GM23338 (cell line): ENCODE data around the gene SLC7A14. TPM values are rescaled to one million over a fixed set of nuclear protein-coding genes. Genes with fewer than 3 reads are reported as not detected.

ENCODE experiments used
- ATAC-seq: fragments of 200-7000 bp; cut with Tn5 transposase; 3 replicates; pipeline ENCODE4 v1.9.1; 2020
- DNase-seq: peaks from one replicate; pipeline ENCODE4 v3.0.0-alpha.2; 2015; ENCODE audit warnings: low spot score
- H2AFZ ChIP-seq: fragments of 200-600 bp; sonication (generic); 2 replicates; pipeline ENCODE4 v1.8.0; 2016; ENCODE audit warnings: antibody characterized with exemption, mild to moderate bottlenecking, moderate library complexity
- H3F3A ChIP-seq: fragments of 200-600 bp; sonication (generic); replicated peaks from 2 replicates; pipeline ENCODE4 v1.8.0; 2017; ENCODE audit warnings: antibody characterized with exemption, mixed run types, low read depth
- H3K27ac ChIP-seq: fragments of 200-600 bp; sonication (generic); 2 replicates; pipeline ENCODE4 v1.6.1; 2016; ENCODE audit warnings: low read depth
- H3K27me3 ChIP-seq: fragments of 200-600 bp; sonication (generic); 2 replicates; pipeline ENCODE4 v1.8.0; 2016; ENCODE audit warnings: mild to moderate bottlenecking, mixed run types, moderate library complexity; ENCODE audit not compliant: insufficient read depth
- H3K36me3 ChIP-seq: fragments of 200-600 bp; sonication (generic); 2 replicates; pipeline ENCODE4 v1.8.0; 2016; ENCODE audit warnings: mild to moderate bottlenecking; ENCODE audit not compliant: insufficient read depth
- H3K4me1 ChIP-seq: fragments of 200-600 bp; sonication (generic); 2 replicates; pipeline ENCODE4 v1.8.0; 2016; ENCODE audit warnings: mild to moderate bottlenecking, moderate library complexity; ENCODE audit not compliant: insufficient read depth
- H3K4me2 ChIP-seq: fragments of 200-600 bp; sonication (generic); 2 replicates; pipeline ENCODE4 v1.7.1; 2017; ENCODE audit warnings: mixed run types
- H3K4me3 ChIP-seq: fragments of 200-600 bp; sonication (generic); 2 replicates; pipeline ENCODE4 v1.6.1; 2016; ENCODE audit warnings: mixed run types
- H3K79me2 ChIP-seq: fragments of 200-600 bp; sonication (generic); replicated peaks from 2 replicates; pipeline ENCODE4 v1.8.0; 2017; ENCODE audit warnings: mild to moderate bottlenecking; ENCODE audit not compliant: insufficient read depth
- H3K9me2 ChIP-seq: fragments of 200-600 bp; sonication (generic); 2 replicates; pipeline ENCODE4 v1.8.0; 2017; ENCODE audit not compliant: insufficient read depth
- H4K20me1 ChIP-seq: fragments of 200-600 bp; sonication (generic); replicated peaks from 2 replicates; pipeline ENCODE4 v1.8.0; 2017; ENCODE audit warnings: mild to moderate bottlenecking; ENCODE audit not compliant: insufficient read depth
- H3K27ac Mint-ChIP-seq: 2 replicates; pipeline ENCODE4 v1.8.0; 2020; ENCODE audit warnings: inconsistent platforms, mild to moderate bottlenecking, moderate library complexity, mixed read lengths
- H3K27me3 Mint-ChIP-seq: 3 replicates; pipeline ENCODE4 v1.8.0; 2022; ENCODE audit warnings: low read depth, mild to moderate bottlenecking, moderate library complexity, mixed read lengths, inconsistent platforms; ENCODE audit not compliant: insufficient read depth, poor library complexity
- H3K36me3 Mint-ChIP-seq: 3 replicates; pipeline ENCODE4 v1.8.0; 2021; ENCODE audit warnings: low read depth, mild to moderate bottlenecking, inconsistent platforms, moderate library complexity, mixed read lengths
- H3K4me1 Mint-ChIP-seq: 3 replicates; pipeline ENCODE4 v1.8.0; 2020; ENCODE audit warnings: mild to moderate bottlenecking, inconsistent platforms, mixed read lengths
- H3K4me3 Mint-ChIP-seq: 3 replicates; pipeline ENCODE4 v1.8.0; 2021; ENCODE audit warnings: moderate library complexity, mild to moderate bottlenecking, inconsistent platforms, mixed read lengths
- H3K9me3 Mint-ChIP-seq: 3 replicates; pipeline ENCODE4 v1.8.0; 2020; ENCODE audit warnings: moderate library complexity, mild to moderate bottlenecking, inconsistent platforms, mixed read lengths
- EZH2 ChIP-seq: fragments of 200-600 bp; sonication (generic); IDR thresholded peaks from one replicate; pipeline ENCODE4 v1.8.0; 2017; ENCODE audit warnings: antibody characterized with exemption, mild to moderate bottlenecking, low read depth; ENCODE audit not compliant: unreplicated experiment
- EZH2phosphoT487 ChIP-seq: fragments of 200-600 bp; sonication (generic); IDR thresholded peaks from one replicate; pipeline ENCODE4 v1.8.1; 2018; ENCODE audit warnings: antibody characterized with exemption; ENCODE audit not compliant: unreplicated experiment
- JUNB ChIP-seq: IDR thresholded peaks from one replicate; pipeline ENCODE4 v1.6.1; 2016; ENCODE audit warnings: antibody characterized with exemption; ENCODE audit not compliant: unreplicated experiment
- NANOG ChIP-seq: IDR thresholded peaks from 2 replicates; pipeline ENCODE4 v1.6.1; 2016; ENCODE audit warnings: antibody characterized with exemption, borderline replicate concordance
- STAT1 ChIP-seq: IDR thresholded peaks from one replicate; pipeline ENCODE4 v1.6.1; 2016; ENCODE audit warnings: antibody characterized with exemption; ENCODE audit not compliant: unreplicated experiment
- ZNF114 ChIP-seq: fragments of 250-450 bp; sonication (Bioruptor Pico); IDR thresholded peaks from 2 replicates; pipeline ENCODE4 v1.5.0; 2020; ENCODE audit warnings: mild to moderate bottlenecking, moderate library complexity
- ZNF331 ChIP-seq: fragments of 250-450 bp; sonication (Bioruptor Pico); IDR thresholded peaks from 2 replicates; pipeline ENCODE4 v1.5.0; 2020; ENCODE audit warnings: low read depth, mild to moderate bottlenecking, moderate library complexity
- ZNF462 ChIP-seq: fragments of 250-450 bp; sonication (Bioruptor Pico); IDR thresholded peaks from 2 replicates; pipeline ENCODE4 v1.5.0; 2020; ENCODE audit warnings: mild to moderate bottlenecking, moderate library complexity
- polyA plus RNA-seq: library from polyadenylated mRNA; unstranded; fragments of >200 nt; fragmentation: Nextera tagmentation; extraction: Ambion mirVana; gene quantifications from 2 replicates; pipeline ENCODE4 v1.2.1, GENCODE V29; 2016
- total RNA-seq: library from RNA; depleted of rRNA; stranded (reverse); fragments of >200 nt; shearing (Covaris generic); gene quantifications from 2 replicates; pipeline ENCODE4 v1.2.3, GENCODE V29; 2014
- TF ChIP-seq, protein P1 (sequence below), 2 experiments: fragments of 200-600 bp in 1 of 2; sonication (generic) in 1 of 2; conservative IDR thresholded peaks; 2 replicates each; pipeline versions ENCODE4 v1.5.1 to v1.6.1; 2016 to 2017; ENCODE audit warnings: antibody characterized with exemption in 2 of 2, low read depth in 2 of 2, mild to moderate bottlenecking in 2 of 2, moderate library complexity in 1 of 2
- TF ChIP-seq, protein P2 (sequence below): IDR thresholded peaks from 2 replicates; pipeline ENCODE4 v1.6.1; 2016; ENCODE audit warnings: antibody characterized with exemption

SLC7A14 gene
- total and polyA plus RNA-seq, 2 experiments from 2014 or later, result 0.49 to 0.82 TPM

- TF ChIP-seq, protein P1, sequence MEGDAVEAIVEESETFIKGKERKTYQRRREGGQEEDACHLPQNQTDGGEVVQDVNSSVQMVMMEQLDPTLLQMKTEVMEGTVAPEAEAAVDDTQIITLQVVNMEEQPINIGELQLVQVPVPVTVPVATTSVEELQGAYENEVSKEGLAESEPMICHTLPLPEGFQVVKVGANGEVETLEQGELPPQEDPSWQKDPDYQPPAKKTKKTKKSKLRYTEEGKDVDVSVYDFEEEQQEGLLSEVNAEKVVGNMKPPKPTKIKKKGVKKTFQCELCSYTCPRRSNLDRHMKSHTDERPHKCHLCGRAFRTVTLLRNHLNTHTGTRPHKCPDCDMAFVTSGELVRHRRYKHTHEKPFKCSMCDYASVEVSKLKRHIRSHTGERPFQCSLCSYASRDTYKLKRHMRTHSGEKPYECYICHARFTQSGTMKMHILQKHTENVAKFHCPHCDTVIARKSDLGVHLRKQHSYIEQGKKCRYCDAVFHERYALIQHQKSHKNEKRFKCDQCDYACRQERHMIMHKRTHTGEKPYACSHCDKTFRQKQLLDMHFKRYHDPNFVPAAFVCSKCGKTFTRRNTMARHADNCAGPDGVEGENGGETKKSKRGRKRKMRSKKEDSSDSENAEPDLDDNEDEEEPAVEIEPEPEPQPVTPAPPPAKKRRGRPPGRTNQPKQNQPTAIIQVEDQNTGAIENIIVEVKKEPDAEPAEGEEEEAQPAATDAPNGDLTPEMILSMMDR (conservative IDR thresholded peaks at IDR 0.05; ENCODE audit: low read depth in 2 of 2), result no peak
Observed at GRCh38 chr3:170463011-170463410, 122.9 kb downstream of the SLC7A14 start (continued).

GRCh38 chr3:170458285-170458684 lies 127.6 kb downstream of the SLC7A14 start:
- TF ChIP-seq NANOG (no peak), EZH2 (no peak), STAT1 (no peak), JUNB (no peak), ZNF331 (CRISPR knock-in tag) (no peak), EZH2phosphoT487 (no peak), ZNF114 (CRISPR knock-in tag) (no peak), ZNF462 (CRISPR knock-in tag) (no peak)
- TF ChIP-seq, protein P2, sequence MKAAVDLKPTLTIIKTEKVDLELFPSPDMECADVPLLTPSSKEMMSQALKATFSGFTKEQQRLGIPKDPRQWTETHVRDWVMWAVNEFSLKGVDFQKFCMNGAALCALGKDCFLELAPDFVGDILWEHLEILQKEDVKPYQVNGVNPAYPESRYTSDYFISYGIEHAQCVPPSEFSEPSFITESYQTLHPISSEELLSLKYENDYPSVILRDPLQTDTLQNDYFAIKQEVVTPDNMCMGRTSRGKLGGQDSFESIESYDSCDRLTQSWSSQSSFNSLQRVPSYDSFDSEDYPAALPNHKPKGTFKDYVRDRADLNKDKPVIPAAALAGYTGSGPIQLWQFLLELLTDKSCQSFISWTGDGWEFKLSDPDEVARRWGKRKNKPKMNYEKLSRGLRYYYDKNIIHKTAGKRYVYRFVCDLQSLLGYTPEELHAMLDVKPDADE, result no peak
- TF ChIP-seq, protein P1 (conservative IDR thresholded peaks at IDR 0.05; ENCODE audit: low read depth in 2 of 2), result no peak
- no peaks in the 10 kb centered on the region for H4K20me1 ChIP-seq
- no peaks in the 10 kb centered on the region for H3K4me1 ChIP-seq
- no peak overlapping the region for H3K4me2 ChIP-seq
- no peaks in the 10 kb centered on the region for H3F3A ChIP-seq
- no peak for ATAC-seq
- no peak overlapping the region for H3K27ac ChIP-seq
- peaks cover 2% of the 10 kb centered on the region for H3K27me3 Mint-ChIP-seq
- H3K36me3 Mint-ChIP-seq, result no peaks in the 10 kb centered on the region
- peak overlapping the region; percentile 43; the same call in 1 of the 2 replicates for H2AFZ ChIP-seq
- no peaks in the 10 kb centered on the region for H3K27me3 ChIP-seq
- no peak overlapping the region for H3K27ac Mint-ChIP-seq
- no peaks in the 10 kb centered on the region for H3K9me3 Mint-ChIP-seq
- H3K79me2 ChIP-seq, result no peaks in the 10 kb centered on the region
- no peaks in the 10 kb centered on the region for H3K36me3 ChIP-seq
- H3K4me1 Mint-ChIP-seq, result no peaks in the 10 kb centered on the region
- DNase-seq, result no peak
- H3K9me2 ChIP-seq, result no peaks in the 10 kb centered on the region
- no peak overlapping the region for H3K4me3 Mint-ChIP-seq
- H3K4me3 ChIP-seq, result no peak overlapping the region
